Measurements from ENCODE around the gene EXOC6B. TPM values are rescaled to one million over a fixed set of nuclear protein-coding genes. Genes with fewer than 3 reads are reported as not detected.

Gene EXOC6B
- total and polyA plus RNA-seq, 11 donors, result 18.4 to 192 (median 143) TPM

DNA sequence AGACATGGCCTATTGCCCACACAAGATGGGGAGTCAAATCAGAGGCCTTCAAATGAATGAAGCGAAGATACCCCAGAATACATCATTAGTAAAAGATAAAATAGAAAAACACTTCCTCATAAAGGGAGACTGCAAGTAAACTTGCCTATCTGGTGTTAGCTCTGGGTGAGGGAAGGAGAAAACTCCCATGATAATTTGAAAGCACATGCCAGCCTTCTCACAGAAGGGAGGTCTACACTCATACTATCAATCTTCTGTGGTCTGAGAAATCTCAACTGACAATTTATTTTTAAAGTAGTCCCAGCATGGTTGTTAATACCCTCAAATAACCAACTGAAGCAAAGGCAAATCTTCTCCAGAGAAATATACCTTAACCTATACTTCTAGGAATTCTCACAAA, 75.4 kb downstream of the EXOC6B start:
- WGBS, 4 donors, result 71 to 95% (median 89%) methylated on average over 1 of the region's 1 CpG
- no peaks in the 10 kb centered on the region for H3K27me3 ChIP-seq
- no peak overlapping the region for H3K27ac ChIP-seq
- no peaks in the 10 kb centered on the region for H3K36me3 ChIP-seq
- TF ChIP-seq, protein P1, sequence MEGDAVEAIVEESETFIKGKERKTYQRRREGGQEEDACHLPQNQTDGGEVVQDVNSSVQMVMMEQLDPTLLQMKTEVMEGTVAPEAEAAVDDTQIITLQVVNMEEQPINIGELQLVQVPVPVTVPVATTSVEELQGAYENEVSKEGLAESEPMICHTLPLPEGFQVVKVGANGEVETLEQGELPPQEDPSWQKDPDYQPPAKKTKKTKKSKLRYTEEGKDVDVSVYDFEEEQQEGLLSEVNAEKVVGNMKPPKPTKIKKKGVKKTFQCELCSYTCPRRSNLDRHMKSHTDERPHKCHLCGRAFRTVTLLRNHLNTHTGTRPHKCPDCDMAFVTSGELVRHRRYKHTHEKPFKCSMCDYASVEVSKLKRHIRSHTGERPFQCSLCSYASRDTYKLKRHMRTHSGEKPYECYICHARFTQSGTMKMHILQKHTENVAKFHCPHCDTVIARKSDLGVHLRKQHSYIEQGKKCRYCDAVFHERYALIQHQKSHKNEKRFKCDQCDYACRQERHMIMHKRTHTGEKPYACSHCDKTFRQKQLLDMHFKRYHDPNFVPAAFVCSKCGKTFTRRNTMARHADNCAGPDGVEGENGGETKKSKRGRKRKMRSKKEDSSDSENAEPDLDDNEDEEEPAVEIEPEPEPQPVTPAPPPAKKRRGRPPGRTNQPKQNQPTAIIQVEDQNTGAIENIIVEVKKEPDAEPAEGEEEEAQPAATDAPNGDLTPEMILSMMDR (IDR thresholded peaks at IDR 0.05), result no peak
- TF ChIP-seq POLR2A (IDR thresholded peaks at IDR 0.05), result no peak
- H3K9me3 ChIP-seq, result no peaks in the 10 kb centered on the region
- peaks cover 0 to 47% (median 13%) of the 10 kb centered on the region in 12 donors for H3K4me1 ChIP-seq
- H3K4me3 ChIP-seq, result no peak overlapping the region
- intact Hi-C loops (cut with DNase I), result loop anchor here in 1 of 10 donors (10.0 kb wide), 1 partner anchor 1216 kb away; no protein-coding TSS in a partner anchor
- no peak for DNase-seq
- ATAC-seq, result no peak

DNA sequence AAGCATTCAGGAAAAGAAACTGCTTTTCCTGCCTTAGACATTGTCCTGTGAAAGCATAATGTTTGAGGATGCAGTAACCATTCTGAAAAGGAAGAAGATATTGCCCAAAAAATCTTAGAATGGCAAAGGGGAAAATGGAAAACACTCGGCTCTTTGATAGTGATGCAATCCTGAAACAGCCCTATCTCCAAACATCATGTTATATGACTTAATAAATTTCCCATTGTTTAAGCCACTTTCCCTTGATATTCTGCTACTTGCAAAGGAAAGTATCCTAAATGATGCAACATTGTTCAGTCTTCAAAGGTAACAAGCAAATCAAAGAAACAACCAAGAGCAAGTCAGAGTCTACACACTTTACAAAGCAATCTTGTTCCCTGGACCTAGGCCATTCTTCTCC, 78.5 kb downstream of the EXOC6B start:
- Histone ChIP-seq H3K27ac (no peak overlapping the region), H3K36me3 (no peaks in the 10 kb centered on the region), H3K4me1 (peaks cover 0 to 42% (median 11%) of the 10 kb centered on the region in 12 donors), H3K4me3 (no peak overlapping the region), H3K9me3 (no peaks in the 10 kb centered on the region), H3K27me3 (no peaks in the 10 kb centered on the region)
- no peak for TF ChIP-seq POLR2A (IDR thresholded peaks at IDR 0.05)
- TF ChIP-seq, protein P1 (IDR thresholded peaks at IDR 0.05), result no peak
- no peak for DNase-seq
- intact Hi-C loops (cut with DNase I), result loop anchor here in 9 of 10 donors (5.0 to 10.0 kb wide), 7 partner anchors 143 to 1203 kb away; partner anchors contain the start of gene CYP26B1 (in 1 of the 9)
- ATAC-seq, result no peak
- 45 to 61% (median 56%) methylated on average over 1 of the region's 1 CpG for WGBS, 4 donors

DNA sequence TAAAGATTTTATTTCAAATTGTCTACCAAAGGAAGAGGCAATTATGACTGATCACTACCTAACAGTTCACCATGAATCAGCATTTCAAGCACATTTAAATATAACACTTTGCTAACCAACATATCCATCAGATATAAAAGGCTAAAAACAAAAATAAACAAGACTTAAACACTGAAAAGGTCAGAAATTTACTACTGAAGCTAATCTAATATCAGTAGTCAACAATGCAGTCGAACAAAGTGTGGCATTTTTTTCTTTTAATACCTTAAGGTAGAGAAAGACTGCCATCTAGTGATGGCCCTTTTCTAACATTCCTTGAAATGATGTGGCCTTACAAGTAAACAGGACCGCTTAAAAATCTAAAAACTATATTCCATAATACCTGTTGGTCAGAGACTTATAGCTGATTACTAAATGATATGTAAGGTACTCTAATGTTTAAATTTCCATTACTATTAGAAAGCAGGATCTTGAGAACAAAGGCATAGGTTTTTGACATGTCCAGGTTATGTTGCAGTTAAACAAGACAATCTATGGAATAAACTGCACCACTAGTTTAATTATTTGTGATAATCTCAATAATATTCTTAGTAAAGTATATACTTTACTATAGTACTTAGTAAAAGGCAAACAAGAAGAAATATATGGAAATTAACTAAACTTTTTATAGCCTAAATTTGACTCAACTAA, 80.0 kb downstream of the EXOC6B start:
- Histone ChIP-seq H3K36me3 (peaks cover 0 to 4% (median 0%) of the 10 kb centered on the region in 9 donors), H3K4me1 (peaks cover 0 to 42% (median 9%) of the 10 kb centered on the region in 12 donors), H3K4me3 (no peak overlapping the region), H3K9me3 (no peaks in the 10 kb centered on the region), H3K27me3 (no peaks in the 10 kb centered on the region), H3K27ac (peak overlapping the region in 1 of 12 donors; percentile 3)
- DNase-seq (no peak), ATAC-seq (peak in 2 of 4 donors; percentile 55 to 63)
- 14 to 21% (median 18%) methylated on average over 2 of the region's 2 CpGs for WGBS, 4 donors
- intact Hi-C loops (cut with DNase I), result loop anchor here in 9 of 10 donors (2.0 to 10.0 kb wide), 8 partner anchors 141 to 1201 kb away; partner anchors contain the start of gene CYP26B1 (in 1 of the 9)
- TF ChIP-seq, protein P1 (IDR thresholded peaks at IDR 0.05), result peak; percentile 42 to 79 (median 72)
- no peak for TF ChIP-seq POLR2A (IDR thresholded peaks at IDR 0.05)

DNA sequence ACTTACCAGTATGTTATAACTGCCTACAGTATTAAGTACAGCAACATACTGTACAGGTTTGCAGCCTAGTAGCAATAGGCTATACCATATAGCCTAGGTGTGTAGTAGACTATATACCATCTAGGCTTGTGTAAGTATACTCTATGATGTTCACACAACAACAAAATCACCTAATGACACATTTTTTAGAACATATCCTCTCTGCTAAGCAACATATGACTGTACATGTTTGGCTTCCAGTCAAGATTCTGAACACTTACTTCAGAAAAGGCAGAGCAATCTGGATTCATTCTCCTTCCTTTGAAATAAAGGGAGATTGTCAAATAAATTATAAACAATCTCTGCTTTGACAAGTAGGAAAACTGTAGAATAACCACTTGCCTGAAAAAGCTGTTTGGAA, 81.8 kb downstream of the EXOC6B start:
- TF ChIP-seq, protein P1 (IDR thresholded peaks at IDR 0.05), result no peak
- no peak for TF ChIP-seq POLR2A (IDR thresholded peaks at IDR 0.05)
- Histone ChIP-seq H3K27me3 (no peaks in the 10 kb centered on the region), H3K4me3 (no peak overlapping the region), H3K9me3 (no peaks in the 10 kb centered on the region), H3K4me1 (peaks cover 0 to 26% (median 7%) of the 10 kb centered on the region in 12 donors), H3K36me3 (peaks cover 0 to 21% (median 8%) of the 10 kb centered on the region in 9 donors), H3K27ac (no peak overlapping the region)
- no peak for DNase-seq
- ATAC-seq, result peak in 1 of 4 donors; percentile 8
- intact Hi-C loops (cut with DNase I), result loop anchor here in 9 of 10 donors (2.0 to 10.0 kb wide), 9 partner anchors 139 to 1199 kb away; partner anchors contain the start of gene CYP26B1 (in 1 of the 9)

Data from heart left ventricle (tissue), 16 donors.